PFSK-1 (cell line): ENCODE results near the gene HS3ST3B1.

ENCODE experiments used
- FOXP2 ChIP-seq: optimal IDR thresholded peaks from 2 replicates; pipeline ENCODE3; 2011; ENCODE audit warnings: borderline replicate concordance, control low read depth, inconsistent platforms; ENCODE audit not compliant: insufficient read depth; ENCODE audit errors: extremely low read length, extremely low read depth
- POLR2AphosphoS5 ChIP-seq: IDR thresholded peaks from 2 replicates; pipeline ENCODE4 v1.6.1; 2012; ENCODE audit warnings: low read depth, mild to moderate bottlenecking, control low read depth, low read length, moderate library complexity
- REST ChIP-seq, 2 experiments: IDR thresholded peaks; 2 replicates each; pipeline versions ENCODE4 v1.6.1 to v1.8.0; 2011 to 2012; ENCODE audit warnings: low read depth in 2 of 2, low read length in 2 of 2, control low read depth in 1 of 2, inconsistent platforms in 1 of 2, mild to moderate bottlenecking in 1 of 2, moderate library complexity in 1 of 2; ENCODE audit not compliant: insufficient read depth in 1 of 2
- SIN3A ChIP-seq: IDR thresholded peaks from 2 replicates; pipeline ENCODE4 v1.6.1; 2012; ENCODE audit warnings: mild to moderate bottlenecking, low read length, moderate library complexity, borderline replicate concordance; ENCODE audit not compliant: insufficient read depth
- TAF1 ChIP-seq: IDR thresholded peaks from 2 replicates; pipeline ENCODE4 v1.6.1; 2012; ENCODE audit warnings: low read length, control low read depth, borderline replicate concordance; ENCODE audit not compliant: insufficient read depth

HS3ST3B1 gene

GRCh38 chr17:14359163-14360020, 58.5 kb downstream of the HS3ST3B1 start:
- TF ChIP-seq REST (IDR thresholded peaks at IDR 0.05; ENCODE audit: insufficient read depth in 1 of 2, low read depth in 2 of 2, low read length in 2 of 2) (no peak), SIN3A (no peak), POLR2AphosphoS5 (no peak), FOXP2 (no peak), TAF1 (no peak)

- TF ChIP-seq FOXP2, result no peak
- no peak for TF ChIP-seq TAF1
- no peak for TF ChIP-seq POLR2AphosphoS5
- no peak for TF ChIP-seq REST (IDR thresholded peaks at IDR 0.05; ENCODE audit: insufficient read depth in 1 of 2, low read depth in 2 of 2, low read length in 2 of 2)
- no peak for TF ChIP-seq SIN3A
Observed at GRCh38 chr17:14360856-14361255, 60.0 kb downstream of the HS3ST3B1 start.

- TF ChIP-seq FOXP2 (no peak), REST (IDR thresholded peaks at IDR 0.05; ENCODE audit: insufficient read depth in 1 of 2, low read depth in 2 of 2, low read length in 2 of 2) (no peak), SIN3A (no peak), TAF1 (no peak), POLR2AphosphoS5 (no peak)
Observed at GRCh38 chr17:14361470-14361869, 60.6 kb downstream of the HS3ST3B1 start.

GRCh38 chr17:14361945-14362508, 61.1 kb downstream of the HS3ST3B1 start:
- TF ChIP-seq SIN3A (no peak), REST (IDR thresholded peaks at IDR 0.05; ENCODE audit: insufficient read depth in 1 of 2, low read depth in 2 of 2, low read length in 2 of 2) (no peak), POLR2AphosphoS5 (no peak), FOXP2 (no peak), TAF1 (no peak)
